H1 (cell line): ENCODE data around the gene TMEM255A.

ENCODE experiments used
- BACH1 ChIP-seq: IDR thresholded peaks from 2 replicates; pipeline ENCODE4 v1.6.1; 2012; ENCODE audit warnings: low read length, improper control_type of control experiment
- CBX5 ChIP-seq: fragments of 300-800, 300-1000 bp; sonication (generic); IDR thresholded peaks from 2 replicates; pipeline ENCODE4 v1.7.1; 2016; ENCODE audit warnings: antibody characterized with exemption, low read length, low read depth
- EP300 ChIP-seq, 2 experiments: IDR thresholded peaks; 1 replicate in 1 of 2; 2 replicates in 1 of 2; pipeline ENCODE4 v1.6.1; 2011 to 2012; ENCODE audit warnings: low read depth in 2 of 2, low read length in 2 of 2, mild to moderate bottlenecking in 2 of 2, borderline replicate concordance in 1 of 2, inconsistent platforms in 1 of 2, moderate library complexity in 1 of 2
- EZH2 ChIP-seq: fragments of 200-600 bp; sonication (generic); IDR thresholded peaks from 2 replicates; pipeline ENCODE4 v1.7.1; 2012; ENCODE audit warnings: low read depth, mild to moderate bottlenecking, moderate library complexity, low read length, inconsistent platforms; ENCODE audit not compliant: severe bottlenecking
- GABPA ChIP-seq: IDR thresholded peaks from 2 replicates; pipeline ENCODE4 v1.6.1; 2011; ENCODE audit warnings: mild to moderate bottlenecking, low read length, moderate library complexity, borderline replicate concordance; ENCODE audit not compliant: insufficient read depth
- HDAC6 ChIP-seq: IDR thresholded peaks from one replicate; pipeline ENCODE4 v1.7.1; 2012; ENCODE audit warnings: low read depth, mild to moderate bottlenecking, inconsistent platforms, low read length, moderate library complexity
- TF ChIP-seq, protein P1 (sequence below), 3 experiments: IDR thresholded peaks; 1 replicate in 2 of 3; 2 replicates in 1 of 3; pipeline versions ENCODE4 v1.5.1 to v1.6.1; 2011; ENCODE audit warnings: low read length in 3 of 3, mild to moderate bottlenecking in 3 of 3, inconsistent platforms in 2 of 3, low read depth in 1 of 3, moderate library complexity in 1 of 3; ENCODE audit not compliant: insufficient read depth in 1 of 3; ENCODE audit errors: control extremely low read depth in 1 of 3
- TF ChIP-seq, protein P2 (sequence below): IDR thresholded peaks from 2 replicates; pipeline ENCODE4 v1.6.1; 2012; ENCODE audit warnings: inconsistent platforms
- TF ChIP-seq, protein P3 (sequence below): IDR thresholded peaks from 2 replicates; pipeline ENCODE4 v1.6.1; 2011; ENCODE audit warnings: low read length, improper control_type of control experiment

DNA sequence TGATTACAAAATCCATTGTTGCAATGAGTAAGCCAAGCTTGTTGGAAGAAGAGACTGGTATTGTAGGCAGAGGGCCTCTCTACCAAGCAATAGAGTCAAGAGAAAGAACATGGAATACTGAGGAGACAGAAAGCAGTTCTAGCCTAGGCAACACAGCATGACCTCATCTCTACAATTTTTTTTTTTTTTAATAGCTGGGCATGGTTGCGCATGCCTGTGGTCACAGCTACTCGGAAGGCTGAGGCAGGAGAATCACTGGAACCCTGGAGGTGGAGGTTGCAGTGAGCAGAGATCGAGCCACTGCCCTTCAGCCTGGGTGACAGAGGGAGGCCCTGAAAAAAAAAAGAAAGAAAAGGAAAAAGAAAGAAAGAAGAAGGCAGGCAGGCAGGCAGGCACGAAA, 72.3 kb downstream of the TMEM255A start:
- TF ChIP-seq CBX5: no peak
- TF ChIP-seq EP300 (IDR thresholded peaks at IDR 0.05; ENCODE audit: borderline replicate concordance in 1 of 2, low read depth in 2 of 2, low read length in 2 of 2): no peak
- TF ChIP-seq, protein P1, sequence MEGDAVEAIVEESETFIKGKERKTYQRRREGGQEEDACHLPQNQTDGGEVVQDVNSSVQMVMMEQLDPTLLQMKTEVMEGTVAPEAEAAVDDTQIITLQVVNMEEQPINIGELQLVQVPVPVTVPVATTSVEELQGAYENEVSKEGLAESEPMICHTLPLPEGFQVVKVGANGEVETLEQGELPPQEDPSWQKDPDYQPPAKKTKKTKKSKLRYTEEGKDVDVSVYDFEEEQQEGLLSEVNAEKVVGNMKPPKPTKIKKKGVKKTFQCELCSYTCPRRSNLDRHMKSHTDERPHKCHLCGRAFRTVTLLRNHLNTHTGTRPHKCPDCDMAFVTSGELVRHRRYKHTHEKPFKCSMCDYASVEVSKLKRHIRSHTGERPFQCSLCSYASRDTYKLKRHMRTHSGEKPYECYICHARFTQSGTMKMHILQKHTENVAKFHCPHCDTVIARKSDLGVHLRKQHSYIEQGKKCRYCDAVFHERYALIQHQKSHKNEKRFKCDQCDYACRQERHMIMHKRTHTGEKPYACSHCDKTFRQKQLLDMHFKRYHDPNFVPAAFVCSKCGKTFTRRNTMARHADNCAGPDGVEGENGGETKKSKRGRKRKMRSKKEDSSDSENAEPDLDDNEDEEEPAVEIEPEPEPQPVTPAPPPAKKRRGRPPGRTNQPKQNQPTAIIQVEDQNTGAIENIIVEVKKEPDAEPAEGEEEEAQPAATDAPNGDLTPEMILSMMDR (IDR thresholded peaks at IDR 0.05; ENCODE audit: control extremely low read depth in 1 of 3, insufficient read depth in 1 of 3, low read depth in 1 of 3, low read length in 3 of 3): no peak
- TF ChIP-seq GABPA: no peak
- TF ChIP-seq BACH1: no peak
- TF ChIP-seq, protein P2, sequence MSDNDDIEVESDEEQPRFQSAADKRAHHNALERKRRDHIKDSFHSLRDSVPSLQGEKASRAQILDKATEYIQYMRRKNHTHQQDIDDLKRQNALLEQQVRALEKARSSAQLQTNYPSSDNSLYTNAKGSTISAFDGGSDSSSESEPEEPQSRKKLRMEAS: no peak
- TF ChIP-seq EZH2: no peak
- TF ChIP-seq, protein P3, sequence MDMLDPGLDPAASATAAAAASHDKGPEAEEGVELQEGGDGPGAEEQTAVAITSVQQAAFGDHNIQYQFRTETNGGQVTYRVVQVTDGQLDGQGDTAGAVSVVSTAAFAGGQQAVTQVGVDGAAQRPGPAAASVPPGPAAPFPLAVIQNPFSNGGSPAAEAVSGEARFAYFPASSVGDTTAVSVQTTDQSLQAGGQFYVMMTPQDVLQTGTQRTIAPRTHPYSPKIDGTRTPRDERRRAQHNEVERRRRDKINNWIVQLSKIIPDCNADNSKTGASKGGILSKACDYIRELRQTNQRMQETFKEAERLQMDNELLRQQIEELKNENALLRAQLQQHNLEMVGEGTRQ: no peak
- no peak for TF ChIP-seq HDAC6
